Astrocyte of the cerebellum (primary cell): ENCODE measurements around the gene PAX5.

ENCODE experiments used
- DNase-seq: peaks from one replicate; pipeline ENCODE4 v3.0.0-alpha.2; 2011; ENCODE audit warnings: low read depth
- H3K4me3 ChIP-seq: 2 replicates; pipeline ENCODE4 v1.5.1; 2011; ENCODE audit warnings: mild to moderate bottlenecking, low read depth, low read length, moderate library complexity
- CTCF ChIP-seq: IDR thresholded peaks from 2 replicates; pipeline ENCODE4 v1.5.1; 2012; ENCODE audit warnings: low read length, low read depth, moderate library complexity, mild to moderate bottlenecking; ENCODE audit errors: missing control alignments
- in situ Hi-C: cut with HindIII; loops from 2 replicates; pipeline ENCODE4 v1.10.0; 2017; ENCODE audit warnings: low sequenced_read_pairs

PAX5 gene

GRCh38 chr9:36844961-36845360 lies 189.1 kb downstream of the PAX5 start:
- no peak for TF ChIP-seq CTCF
- H3K4me3 ChIP-seq, result no peak overlapping the region
- DNase-seq, result no peak
- in situ Hi-C loops, result no loop called here

GRCh38 chr9:36843964-36844363 lies 190.1 kb downstream of the PAX5 start:
- in situ Hi-C loops, result no loop called here
- H3K4me3 ChIP-seq, result no peak overlapping the region
- TF ChIP-seq CTCF, result no peak
- no peak for DNase-seq

- no peak overlapping the region for H3K4me3 ChIP-seq
- no peak for DNase-seq
- in situ Hi-C loops, result no loop called here
- TF ChIP-seq CTCF, result no peak
Measured at GRCh38 chr9:36842560-36843530, 191.2 kb downstream of the PAX5 start.

GRCh38 chr9:36840898-36841536 lies 193.1 kb downstream of the PAX5 start:
- DNase-seq, result no peak
- TF ChIP-seq CTCF, result no peak
- in situ Hi-C loops, result no loop called here
- H3K4me3 ChIP-seq, result no peak overlapping the region

- TF ChIP-seq CTCF, result no peak
- in situ Hi-C loops, result no loop called here
- no peak for DNase-seq
- no peak overlapping the region for H3K4me3 ChIP-seq
Measured at GRCh38 chr9:36839131-36839885, 194.8 kb downstream of the PAX5 start.
